GM19023 (cell line): ENCODE data around the gene TAF1L.

ENCODE experiments used
- ATAC-seq: cut with Tn5 transposase; IDR thresholded peaks from one replicate; pipeline ENCODE4 v1.9.1; 2021; ENCODE audit warnings: mild to moderate bottlenecking, moderate library complexity; ENCODE audit not compliant: unreplicated experiment

The TAF1L gene

DNA sequence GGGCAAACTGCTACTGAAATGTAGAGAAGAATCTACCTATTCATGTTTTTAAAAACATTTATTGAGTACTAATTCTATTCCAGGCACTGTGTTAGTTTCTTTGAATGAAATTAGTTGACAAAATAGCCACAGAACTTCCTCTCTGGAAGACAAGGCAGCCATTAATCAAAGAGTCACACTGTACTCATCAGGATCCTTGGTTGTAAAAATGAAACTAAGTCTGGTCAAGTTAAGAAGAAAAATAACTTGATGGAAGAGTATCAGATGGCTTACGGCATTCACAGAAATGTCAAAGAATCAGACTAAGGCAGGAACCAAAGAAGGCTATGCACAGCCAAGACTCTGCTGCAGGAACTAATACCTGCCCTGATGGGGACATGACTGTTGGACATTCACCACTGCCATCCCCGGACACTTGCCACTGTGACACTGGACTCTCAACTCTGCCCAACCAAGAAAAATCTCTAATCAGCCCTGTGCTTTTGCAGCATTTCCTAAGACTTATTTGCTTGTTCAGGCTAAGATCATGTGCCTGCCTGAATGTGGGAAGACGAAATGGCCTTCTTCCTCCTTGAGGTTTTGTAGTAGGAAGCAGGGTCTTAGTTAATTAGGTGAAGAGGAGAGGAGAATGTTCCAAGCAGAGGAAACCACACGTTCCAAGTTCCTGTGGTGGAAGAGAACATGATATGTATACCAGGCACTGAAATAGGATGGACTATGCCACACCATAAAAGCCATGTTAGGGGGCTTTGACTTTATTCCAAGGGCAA, 39.2 kb downstream of the TAF1L start:
- no peak for ATAC-seq

DNA sequence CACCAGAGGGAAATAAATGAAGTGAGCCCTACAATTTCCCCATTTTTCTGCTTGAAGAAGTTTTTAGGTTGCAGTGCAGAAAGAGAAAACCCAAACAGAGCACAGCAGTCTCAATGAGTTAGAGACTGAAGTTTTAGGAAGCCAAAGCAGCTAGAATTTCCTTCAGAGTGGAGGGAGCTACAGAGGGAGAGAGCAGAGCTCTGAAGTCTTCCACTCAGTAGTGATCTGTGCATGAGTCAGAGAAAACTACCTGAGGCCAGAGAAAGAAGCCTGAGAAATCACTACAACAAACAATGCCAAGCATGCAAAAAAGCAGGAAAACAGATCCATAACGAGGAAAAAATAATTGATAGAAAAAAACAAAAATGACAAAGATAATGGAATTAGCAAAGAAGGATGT, 44.6 kb downstream of the TAF1L start:
- no peak for ATAC-seq

DNA sequence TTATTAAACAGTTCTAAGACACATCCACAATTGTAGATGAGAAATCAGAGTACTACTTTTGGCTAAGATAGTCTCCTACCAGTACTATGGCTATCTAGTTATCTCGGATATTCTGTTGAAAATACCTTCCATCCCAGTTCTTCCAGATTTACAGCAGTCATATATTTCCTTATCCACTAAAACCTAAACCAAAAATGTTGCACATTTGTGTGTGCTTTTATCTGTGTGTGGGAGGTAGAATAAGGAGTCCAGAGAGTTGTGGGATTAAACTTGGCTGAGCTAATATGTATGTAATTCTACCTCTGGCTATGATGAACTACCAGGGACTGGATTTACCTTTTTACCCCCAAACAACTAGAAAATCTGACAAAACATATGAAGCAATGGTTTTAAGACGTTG, 45.0 kb downstream of the TAF1L start:
- no peak for ATAC-seq

DNA sequence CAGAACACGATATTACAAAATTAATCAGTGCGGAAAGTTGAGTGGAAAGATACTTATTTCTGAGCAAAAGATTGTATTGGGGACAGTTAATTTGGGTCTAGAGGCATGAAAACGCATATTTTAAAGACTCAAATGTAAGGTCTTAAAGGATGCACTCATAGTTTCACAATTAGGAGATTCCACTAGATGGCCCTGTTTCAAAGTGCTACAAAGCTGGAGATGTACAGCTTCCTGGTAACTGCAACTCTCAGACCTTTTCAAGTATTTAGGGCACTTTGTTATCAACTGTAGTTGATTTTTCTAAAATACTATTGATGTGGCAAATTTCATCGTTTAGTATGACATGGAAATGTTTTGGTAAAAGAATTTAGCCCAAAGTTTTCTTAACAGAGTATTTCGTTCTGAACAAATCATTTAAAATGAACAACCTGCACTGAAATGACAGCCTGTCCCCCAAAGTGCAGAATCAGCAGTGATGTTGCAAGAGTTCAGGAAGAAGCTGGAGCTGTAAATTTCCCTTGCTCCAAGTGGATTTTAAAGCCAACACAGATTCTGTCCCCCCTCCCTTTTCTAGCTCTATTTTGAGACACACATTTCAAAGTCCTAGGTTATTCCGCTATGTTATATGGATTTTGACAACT, 46.3 kb downstream of the TAF1L start:
- ATAC-seq = no peak

DNA sequence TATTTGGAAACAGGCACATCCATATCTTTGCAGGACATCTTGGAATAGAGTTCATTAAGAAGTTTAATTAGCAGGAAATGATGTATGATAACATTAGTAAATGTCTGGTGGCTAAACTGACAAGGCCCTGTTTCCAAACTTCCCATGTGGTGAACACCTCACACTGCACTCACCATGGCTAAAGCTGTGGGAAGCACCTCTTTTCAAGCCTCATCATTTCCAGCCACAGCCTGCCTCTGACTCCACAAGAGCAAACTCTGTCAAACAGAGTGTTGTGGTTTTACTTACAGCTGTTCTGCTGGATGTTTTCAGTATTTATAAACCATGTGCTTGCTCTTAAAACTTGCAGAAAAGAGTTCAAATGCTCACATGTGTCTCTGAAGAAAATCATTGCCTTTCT, 47.6 kb downstream of the TAF1L start:
- ATAC-seq = no peak

DNA sequence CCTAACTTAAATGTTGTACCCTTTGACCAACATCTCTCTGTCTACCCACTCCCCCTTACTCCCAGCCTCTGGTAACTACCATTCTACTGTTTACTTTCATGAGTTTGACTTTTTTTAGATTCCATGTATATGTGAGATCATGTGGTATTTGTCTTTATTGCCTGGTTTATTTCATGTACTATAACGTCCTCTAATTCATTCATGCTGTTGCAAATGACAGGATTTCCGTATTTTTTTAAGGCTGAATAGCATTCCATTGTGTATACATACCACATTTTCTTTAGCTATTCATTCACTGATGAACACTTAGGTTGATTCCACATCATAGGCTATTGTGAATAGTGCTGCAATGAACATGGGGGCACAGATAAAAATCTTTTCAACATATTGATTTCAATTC, 50.7 kb downstream of the TAF1L start:
- ATAC-seq = no peak

DNA sequence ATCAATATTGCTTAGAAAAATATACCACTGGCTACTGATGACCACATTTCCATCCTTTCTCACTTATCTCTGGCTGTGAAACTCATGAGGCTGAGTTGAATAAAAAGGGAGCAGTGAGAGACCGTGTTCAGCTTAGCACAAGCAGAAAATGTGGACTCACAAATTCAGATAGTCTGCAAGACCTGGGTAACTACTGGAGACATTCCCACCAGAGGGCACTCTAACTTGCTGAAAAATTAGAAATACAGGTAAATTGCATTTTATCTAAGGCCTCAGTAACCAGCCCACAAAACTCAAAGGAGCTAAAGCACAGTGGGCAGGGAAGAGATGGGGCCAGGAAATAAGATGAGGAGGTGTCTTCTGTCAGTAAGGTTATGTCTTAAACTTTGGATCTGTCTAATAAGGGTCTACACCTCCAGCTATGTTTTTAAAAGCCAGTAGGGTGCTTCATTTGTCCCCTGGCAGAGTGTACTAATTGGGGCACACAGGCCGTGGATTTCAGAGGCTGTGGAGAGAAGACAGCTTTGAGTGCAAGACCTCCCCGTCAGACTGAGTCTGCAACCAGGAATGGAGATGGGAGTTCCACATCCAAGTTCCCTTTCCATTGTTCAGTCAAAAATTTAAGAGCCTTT, 53.8 kb downstream of the TAF1L start:
- ATAC-seq = no peak

DNA sequence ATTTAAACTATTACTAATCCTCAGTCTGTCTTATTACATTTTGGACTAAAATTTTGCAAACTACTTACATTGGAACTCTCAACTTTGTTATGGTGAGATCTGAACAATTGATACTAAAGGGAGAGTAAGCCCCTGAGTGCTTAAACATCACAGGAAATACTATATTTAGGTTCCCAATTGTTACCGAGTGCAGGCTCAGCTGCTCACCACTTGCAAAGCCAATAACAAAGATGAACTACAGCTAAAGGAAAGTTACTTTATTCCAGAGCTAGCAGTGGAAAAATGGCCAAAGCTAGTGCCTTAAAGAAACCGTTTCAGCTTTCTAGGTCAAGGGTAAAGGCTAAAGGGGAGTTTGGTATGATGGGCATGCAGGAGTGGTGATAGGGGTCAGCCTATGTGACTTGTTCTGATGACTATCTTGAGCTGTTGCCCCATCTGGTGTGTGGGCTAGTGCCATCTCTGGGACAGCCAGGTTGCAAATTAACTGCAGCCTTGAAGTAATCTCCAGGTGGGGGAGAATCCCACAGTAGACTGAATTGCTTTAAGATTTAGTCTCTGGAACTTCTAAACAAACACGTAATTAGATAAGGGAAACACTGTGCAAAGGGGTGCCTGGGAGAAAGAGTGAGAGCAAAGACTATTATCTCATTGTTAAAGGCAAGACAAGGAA, 54.7 kb downstream of the TAF1L start:
- ATAC-seq = no peak

DNA sequence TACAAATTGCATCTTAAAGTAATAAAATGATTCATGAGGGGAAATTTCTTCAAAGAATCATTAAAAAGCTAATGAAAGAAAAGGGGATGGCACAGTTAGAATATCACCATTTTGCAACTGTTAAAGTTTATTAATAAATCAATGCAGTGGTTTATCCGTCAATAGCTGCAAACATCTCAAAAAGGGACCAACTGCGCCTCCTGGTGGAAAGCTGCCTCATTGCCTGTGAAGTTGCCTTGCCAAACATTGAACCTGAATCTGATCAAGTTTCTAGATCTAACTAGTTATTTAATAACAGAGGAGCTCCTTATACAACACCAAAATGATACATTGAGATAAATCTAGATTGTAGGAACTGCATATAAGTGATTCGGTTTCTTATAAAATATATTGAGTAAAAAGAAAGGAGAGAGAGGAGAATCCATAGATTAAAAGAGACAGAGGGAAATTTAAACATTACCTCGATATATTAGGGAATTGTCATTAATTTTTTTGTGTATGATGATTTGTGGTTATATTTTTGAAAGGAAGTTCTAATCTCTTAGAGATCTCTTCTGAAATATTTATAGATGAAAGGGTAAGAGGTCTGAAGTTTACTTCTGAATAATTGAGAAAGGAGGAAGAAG, 55.6 kb downstream of the TAF1L start:
- no peak for ATAC-seq
